ENCODE results near the gene GAPDHS. TPM values are rescaled to one million over a fixed set of nuclear protein-coding genes. Genes with fewer than 3 reads are reported as not detected.

GAPDHS gene
- not detected in 5 replicates for total RNA-seq (2022; extraction: Qiagen RNA extraction; ENCODE audit: low read depth)

GRCh38 chr19:35533201-35533821 is at the start of gene GAPDHS:
TSS of gene GAPDHS (plus strand) at chr19:35533456. CDS start at chr19:35533528, 72 bp downstream.

GRCh38 chr19:35490364-35490763 is 42.9 kb upstream of the GAPDHS start, which contains the start of gene KRTDAP:
TSS of gene KRTDAP (minus strand) at chr19:35490464. CDS start at chr19:35490442, 22 bp downstream.

GRCh38 chr19:35513628-35514281 is 19.5 kb upstream of the GAPDHS start, which contains the start of gene DMKN:
TSS of gene DMKN (minus strand) at chr19:35513649. CDS start at chr19:35513475, 174 bp downstream.

GRCh38 chr19:35528218-35529038 is 4.8 kb upstream of the GAPDHS start, which contains the start of gene SBSN:
TSS of gene SBSN (minus strand) at chr19:35528311. CDS start at chr19:35528281, 30 bp downstream.

GRCh38 chr19:35545001-35545854 is 12.0 kb downstream of the GAPDHS start, which contains the start of gene TMEM147:
TSS of gene TMEM147 (plus strand) at chr19:35545626. CDS start at chr19:35545740, 114 bp downstream.

GRCh38 chr19:35563207-35563829 is 30.1 kb downstream of the GAPDHS start, which contains the start of gene ATP4A:
TSS of gene ATP4A (minus strand) at chr19:35563658. CDS start at chr19:35563629, 29 bp downstream.

GRCh38 chr19:35585848-35586247 is 52.6 kb downstream of the GAPDHS start, which contains the start of gene PMIS2:
TSS of gene PMIS2 (plus strand) at chr19:35586173. CDS start at chr19:35586260, 87 bp downstream.

Other genes starting within 250 kb of the GAPDHS start
- gene MAG, start 241.3 kb upstream of the GAPDHS start, total RNA-seq (2022; extraction: Qiagen RNA extraction; ENCODE audit: low read depth) = not detected in 5 replicates
- 0.51 to 1.6 TPM (median 0.63 TPM) in 5 replicates for gene CD22, start 204.3 kb upstream of the GAPDHS start, total RNA-seq (2022; extraction: Qiagen RNA extraction; ENCODE audit: low read depth)
- not detected in 5 replicates for gene FFAR1, start 185.6 kb upstream of the GAPDHS start, total RNA-seq (2022; extraction: Qiagen RNA extraction; ENCODE audit: low read depth)
- gene FFAR3, start 175.0 kb upstream of the GAPDHS start, total RNA-seq (2022; extraction: Qiagen RNA extraction; ENCODE audit: low read depth) = not detected in 5 replicates
- gene GPR42, start 162.4 kb upstream of the GAPDHS start, total RNA-seq (2022; extraction: Qiagen RNA extraction; ENCODE audit: low read depth) = not detected in 5 replicates
- 0.05 TPM in 1 of 5 replicates, not detected in the others for gene FFAR2, start 85.2 kb upstream of the GAPDHS start, total RNA-seq (2022; extraction: Qiagen RNA extraction; ENCODE audit: low read depth)
- gene KRTDAP, start 43.0 kb upstream of the GAPDHS start, total RNA-seq (2022; extraction: Qiagen RNA extraction; ENCODE audit: low read depth) = not detected in 5 replicates
- gene DMKN, start 19.8 kb upstream of the GAPDHS start, total RNA-seq (2022; extraction: Qiagen RNA extraction; ENCODE audit: low read depth) = 27.3 to 37.1 TPM (median 33.6 TPM) in 5 replicates
- 2.7 to 3.9 TPM (median 3.0 TPM) in 5 replicates for gene SBSN, start 5.1 kb upstream of the GAPDHS start, total RNA-seq (2022; extraction: Qiagen RNA extraction; ENCODE audit: low read depth)
- gene TMEM147, start 12.2 kb downstream of the GAPDHS start, total RNA-seq (2022; extraction: Qiagen RNA extraction; ENCODE audit: low read depth) = 350 to 445 TPM (median 403 TPM) in 5 replicates
- 0.10 TPM in 1 of 5 replicates, not detected in the others for gene ATP4A, start 30.2 kb downstream of the GAPDHS start, total RNA-seq (2022; extraction: Qiagen RNA extraction; ENCODE audit: low read depth)
- gene PMIS2, start 52.7 kb downstream of the GAPDHS start, total RNA-seq (2022; extraction: Qiagen RNA extraction; ENCODE audit: low read depth) = not detected in 5 replicates
- 10.8 to 18.4 TPM (median 15.7 TPM) in 5 replicates for gene HAUS5, start 79.3 kb downstream of the GAPDHS start, total RNA-seq (2022; extraction: Qiagen RNA extraction; ENCODE audit: low read depth)
- 147 to 213 TPM (median 187 TPM) in 5 replicates for gene RBM42, start 95.6 kb downstream of the GAPDHS start, total RNA-seq (2022; extraction: Qiagen RNA extraction; ENCODE audit: low read depth)
- gene ETV2, start 108.3 kb downstream of the GAPDHS start, total RNA-seq (2022; extraction: Qiagen RNA extraction; ENCODE audit: low read depth) = 2.1 to 3.1 TPM (median 2.3 TPM) in 5 replicates
- 1,270 to 1,573 TPM (median 1,320 TPM) in 5 replicates for gene COX6B1, start 114.9 kb downstream of the GAPDHS start, total RNA-seq (2022; extraction: Qiagen RNA extraction; ENCODE audit: low read depth)
- gene UPK1A, start 133.1 kb downstream of the GAPDHS start, total RNA-seq (2022; extraction: Qiagen RNA extraction; ENCODE audit: low read depth) = 0.64 to 1.2 TPM (median 0.84 TPM) in 5 replicates
- gene ZBTB32, start 171.1 kb downstream of the GAPDHS start, total RNA-seq (2022; extraction: Qiagen RNA extraction; ENCODE audit: low read depth) = 0.05 TPM in 1 of 5 replicates, not detected in the others
- gene KMT2B, start 184.5 kb downstream of the GAPDHS start, total RNA-seq (2022; extraction: Qiagen RNA extraction; ENCODE audit: low read depth) = 47.8 to 63.3 TPM (median 58.5 TPM) in 5 replicates
- gene IGFLR1, start 209.0 kb downstream of the GAPDHS start, total RNA-seq (2022; extraction: Qiagen RNA extraction; ENCODE audit: low read depth) = 10.2 to 13.0 TPM (median 11.9 TPM) in 5 replicates
- 23.0 to 29.3 TPM (median 28.6 TPM) in 5 replicates for gene U2AF1L4, start 212.0 kb downstream of the GAPDHS start, total RNA-seq (2022; extraction: Qiagen RNA extraction; ENCODE audit: low read depth)
- 273 to 299 TPM (median 279 TPM) in 5 replicates for gene PSENEN, start 212.2 kb downstream of the GAPDHS start, total RNA-seq (2022; extraction: Qiagen RNA extraction; ENCODE audit: low read depth)
- gene LIN37, start 215.1 kb downstream of the GAPDHS start, total RNA-seq (2022; extraction: Qiagen RNA extraction; ENCODE audit: low read depth) = 20.7 to 27.8 TPM (median 21.4 TPM) in 5 replicates
- gene HSPB6, start 223.6 kb downstream of the GAPDHS start, total RNA-seq (2022; extraction: Qiagen RNA extraction; ENCODE audit: low read depth) = 0.16 to 0.34 TPM (median 0.20 TPM) in 5 replicates
- gene PROSER3, start 224.7 kb downstream of the GAPDHS start, total RNA-seq (2022; extraction: Qiagen RNA extraction; ENCODE audit: low read depth) = 27.5 to 38.7 TPM (median 32.5 TPM) in 5 replicates
- gene ARHGAP33, start 242.1 kb downstream of the GAPDHS start, total RNA-seq (2022; extraction: Qiagen RNA extraction; ENCODE audit: low read depth) = 3.5 to 9.2 TPM (median 6.2 TPM) in 5 replicates